ENCODE results near the gene GNB1. TPM values are rescaled to one million over a fixed set of nuclear protein-coding genes. Genes with fewer than 3 reads are reported as not detected.

Gene GNB1
- total and polyA plus RNA-seq, 10 of the 15 experiments (the other 5 are each of a cell fraction or from before 2014, with no cell fraction given), result 23.0 to 392 (median 93.9) TPM

GRCh38 chr1:1836119-1836518, 54.8 kb downstream of the GNB1 start:
- no peak for FAIRE-seq

More at GRCh38 chr1:1836119-1836518, 54.8 kb downstream of the GNB1 start:
- Histone ChIP-seq H3K4me1 (ENCODE audit: control insufficient read depth, insufficient read depth, low read length) (peaks cover 41% of the 10 kb centered on the region), H3K36me3 (ENCODE audit: control insufficient read depth in 2 of 2, insufficient read depth in 2 of 2, low read length in 1 of 2) (peaks cover 8 to 17% of the 10 kb centered on the region in 2 experiments), H3K9ac (ENCODE audit: control insufficient read depth, insufficient read depth, low read length) (no peak overlapping the region), H3K4me3 (no peak overlapping the region), H4K20me1 (ENCODE audit: control insufficient read depth, insufficient read depth) (no peaks in the 10 kb centered on the region), H3K79me2 (ENCODE audit: control insufficient read depth, insufficient read depth, low read length) (peaks cover 78% of the 10 kb centered on the region), H3K27me3 (replicated peaks in 1 of 2; ENCODE audit: control insufficient read depth in 2 of 2, insufficient read depth in 2 of 2, low read length in 1 of 2) (no peaks in the 10 kb centered on the region), H3K9me3 (replicated peaks; ENCODE audit: control insufficient read depth, insufficient read depth, low read length) (no peaks in the 10 kb centered on the region), H3K4me2 (ENCODE audit: control insufficient read depth, insufficient read depth) (no peak overlapping the region), H2AFZ (ENCODE audit: control insufficient read depth, low read depth, low read length) (no peak overlapping the region), H3K27ac (ENCODE audit: control insufficient read depth, insufficient read depth) (no peak overlapping the region)
- CTCF ChIA-PET, result interaction anchor here (0.7 to 1.5 kb wide), 2 partner anchors 47 to 68 kb away, joined by 3 to 5 read pairs; no protein-coding TSS in a partner anchor
- 81% methylated on average over 6 of the region's 8 CpGs for WGBS (ENCODE audit: insufficient coverage, insufficient replicate concordance, low lambda C conversion rate, missing lambda C conversion rate)
- ATAC-seq (no peak), DNase-seq (ENCODE audit: low read depth, low spot score) (no peak)
- TF ChIP-seq EP300 (IDR thresholded peaks at IDR 0.05; ENCODE audit: borderline replicate concordance in 1 of 2, control insufficient read depth in 1 of 2, low read depth in 2 of 2, low read length in 2 of 2) (no peak), JUNB (IDR thresholded peaks at IDR 0.05) (no peak), NR2F1 (conservative IDR thresholded peaks at IDR 0.05) (no peak), RELA (IDR thresholded peaks at IDR 0.05; ENCODE audit: borderline replicate concordance, partially characterized antibody) (no peak), KDM1A (IDR thresholded peaks at IDR 0.05; ENCODE audit: borderline replicate concordance) (no peak), MLLT1 (IDR thresholded peaks at IDR 0.05) (no peak)
- RAD21 ChIA-PET (ENCODE audit: unreplicated experiment), result no interaction called here
- SMC1A ChIA-PET (ENCODE audit: uncharacterized antibody, unreplicated experiment), result interaction anchor here (0.8 kb wide), 1 partner anchor 70 kb away, joined by 3 read pairs; no protein-coding TSS in a partner anchor
- POLR2A ChIA-PET, result interaction anchor here (0.7 to 0.9 kb wide), 3 partner anchors 17 to 67 kb away, joined by 5 to 7 read pairs (median 5); no protein-coding TSS in a partner anchor
- intact Hi-C loops (cut with micrococcal nuclease; ENCODE audit: unreplicated experiment) (no loop called here), in situ Hi-C loops (cut with MboI) (no loop called here)
- BruUV-seq (replicated peaks), result no TSS peak

All from GM12878 (cell line).